HUES48 (cell line): ENCODE measurements around the gene MTCL3.
A peak's percentile ranks its signal among the peaks of the same experiment; 100 is the strongest.

Experiments
- H3K27ac ChIP-seq: one replicate; pipeline ENCODE4 v1.7.0; 2013; ENCODE audit warnings: low read depth, low read length, inconsistent platforms
- H3K27me3 ChIP-seq: 2 replicates; pipeline ENCODE4 v1.6.1; 2013; ENCODE audit warnings: mild to moderate bottlenecking, low read length; ENCODE audit not compliant: control insufficient read depth, insufficient read depth
- H3K36me3 ChIP-seq: 2 replicates; pipeline ENCODE4 v1.6.1; 2013; ENCODE audit warnings: low read length; ENCODE audit not compliant: control insufficient read depth, insufficient read depth
- H3K4me1 ChIP-seq: 2 replicates; pipeline ENCODE4 v1.6.1; 2013; ENCODE audit warnings: mild to moderate bottlenecking, low read length; ENCODE audit not compliant: control insufficient read depth, insufficient read depth
- H3K4me3 ChIP-seq: 2 replicates; pipeline ENCODE4 v1.5.1; 2013; ENCODE audit warnings: mild to moderate bottlenecking, low read depth, low read length
- H3K9ac ChIP-seq: 2 replicates; pipeline ENCODE4 v1.6.1; 2013; ENCODE audit warnings: mild to moderate bottlenecking, low read depth, low read length, moderate library complexity
- H3K9me3 ChIP-seq: 2 replicates; pipeline ENCODE4 v1.6.1; 2013; ENCODE audit warnings: low read length; ENCODE audit not compliant: control insufficient read depth, insufficient read depth

The MTCL3 gene

GRCh38 chr6:127538750-127539264 is 19.7 kb upstream of the MTCL3 start:
- Histone ChIP-seq H3K9me3 (no peaks in the 10 kb centered on the region), H3K27ac (no peak overlapping the region), H3K4me1 (no peaks in the 10 kb centered on the region), H3K4me3 (no peak overlapping the region), H3K9ac (no peak overlapping the region), H3K27me3 (no peaks in the 10 kb centered on the region; the same call in 1 of the 2 replicates), H3K36me3 (no peaks in the 10 kb centered on the region)

GRCh38 chr6:127533736-127534135 is 14.6 kb upstream of the MTCL3 start:
- no peak overlapping the region for H3K4me3 ChIP-seq
- H3K4me1 ChIP-seq: no peaks in the 10 kb centered on the region
- no peaks in the 10 kb centered on the region for H3K36me3 ChIP-seq
- H3K9me3 ChIP-seq: no peaks in the 10 kb centered on the region
- H3K9ac ChIP-seq: no peak overlapping the region
- no peak overlapping the region for H3K27ac ChIP-seq
- no peaks in the 10 kb centered on the region; the same call in 1 of the 2 replicates for H3K27me3 ChIP-seq

- Histone ChIP-seq H3K4me3 (no peak overlapping the region), H3K27me3 (no peaks in the 10 kb centered on the region; the same call in 1 of the 2 replicates), H3K9ac (no peak overlapping the region), H3K9me3 (no peaks in the 10 kb centered on the region), H3K27ac (no peak overlapping the region), H3K36me3 (no peaks in the 10 kb centered on the region), H3K4me1 (no peaks in the 10 kb centered on the region)
Measured at GRCh38 chr6:127533011-127533410, 13.9 kb upstream of the MTCL3 start.

GRCh38 chr6:127522714-127523113 is 3.6 kb upstream of the MTCL3 start:
- Histone ChIP-seq H3K4me3 (no peak overlapping the region), H3K9ac (no peak overlapping the region), H3K36me3 (no peaks in the 10 kb centered on the region), H3K27ac (no peak overlapping the region), H3K4me1 (peaks cover 7% of the 10 kb centered on the region; the same call in 1 of the 2 replicates), H3K27me3 (peaks cover 8% of the 10 kb centered on the region), H3K9me3 (no peaks in the 10 kb centered on the region)

- H3K4me3 ChIP-seq: peak overlapping the region; percentile 94
- peaks cover 16% of the 10 kb centered on the region for H3K27me3 ChIP-seq
- no peak overlapping the region for H3K27ac ChIP-seq
- no peak overlapping the region for H3K9ac ChIP-seq
- H3K36me3 ChIP-seq: no peaks in the 10 kb centered on the region
- H3K4me1 ChIP-seq: peaks cover 12% of the 10 kb centered on the region; the same call in 1 of the 2 replicates
- no peaks in the 10 kb centered on the region for H3K9me3 ChIP-seq
Measured at GRCh38 chr6:127520066-127520465, 931 bp upstream of the MTCL3 start.

GRCh38 chr6:127519469-127519785 is 292 bp upstream of the MTCL3 start:
- peaks cover 22% of the 10 kb centered on the region for H3K27me3 ChIP-seq
- peak overlapping the region; percentile 94 for H3K4me3 ChIP-seq
- peak overlapping the region; percentile 88 for H3K27ac ChIP-seq
- peaks cover 15% of the 10 kb centered on the region for H3K4me1 ChIP-seq
- H3K9ac ChIP-seq: peak overlapping the region; percentile 75
- H3K36me3 ChIP-seq: no peaks in the 10 kb centered on the region
- no peaks in the 10 kb centered on the region for H3K9me3 ChIP-seq

GRCh38 chr6:127518191-127518709 is 885 bp downstream of the MTCL3 start:
- H3K27ac ChIP-seq: peak overlapping the region; percentile 88
- peaks cover 15% of the 10 kb centered on the region for H3K4me1 ChIP-seq
- no peaks in the 10 kb centered on the region for H3K9me3 ChIP-seq
- H3K9ac ChIP-seq: peak overlapping the region; percentile 33; the same call in 1 of the 2 replicates
- peak overlapping the region; percentile 94 for H3K4me3 ChIP-seq
- peaks cover 5% of the 10 kb centered on the region; the same call in 1 of the 2 replicates for H3K36me3 ChIP-seq
- peaks cover 34% of the 10 kb centered on the region for H3K27me3 ChIP-seq

GRCh38 chr6:127517693-127518092 is 1.4 kb downstream of the MTCL3 start:
- peaks cover 11% of the 10 kb centered on the region for H3K36me3 ChIP-seq
- no peak overlapping the region for H3K27ac ChIP-seq
- H3K4me1 ChIP-seq: peaks cover 15% of the 10 kb centered on the region
- peak overlapping the region; percentile 94 for H3K4me3 ChIP-seq
- no peak overlapping the region for H3K9ac ChIP-seq
- H3K9me3 ChIP-seq: no peaks in the 10 kb centered on the region
- H3K27me3 ChIP-seq: peaks cover 39% of the 10 kb centered on the region

GRCh38 chr6:127516662-127517273 is 2.4 kb downstream of the MTCL3 start:
- Histone ChIP-seq H3K9ac (no peak overlapping the region), H3K27ac (peak overlapping the region; percentile 74)

GRCh38 chr6:127515794-127516661 is 3.1 kb downstream of the MTCL3 start:
- peak overlapping the region; percentile 74 for H3K27ac ChIP-seq
- peaks cover 15% of the 10 kb centered on the region for H3K4me1 ChIP-seq
- no peaks in the 10 kb centered on the region for H3K9me3 ChIP-seq
- H3K4me3 ChIP-seq: peak overlapping the region; percentile 81
- peaks cover 28% of the 10 kb centered on the region for H3K36me3 ChIP-seq
- H3K9ac ChIP-seq: peak overlapping the region; percentile 31
- H3K27me3 ChIP-seq: peaks cover 39% of the 10 kb centered on the region

More at GRCh38 chr6:127516662-127517273, 2.4 kb downstream of the MTCL3 start:
- Histone ChIP-seq H3K9me3 (no peaks in the 10 kb centered on the region), H3K4me1 (peaks cover 15% of the 10 kb centered on the region), H3K4me3 (peak overlapping the region; percentile 81), H3K27me3 (peaks cover 39% of the 10 kb centered on the region), H3K36me3 (peaks cover 20% of the 10 kb centered on the region)
